ENCODE data around the gene CMTM7.

Gene CMTM7, protein sequence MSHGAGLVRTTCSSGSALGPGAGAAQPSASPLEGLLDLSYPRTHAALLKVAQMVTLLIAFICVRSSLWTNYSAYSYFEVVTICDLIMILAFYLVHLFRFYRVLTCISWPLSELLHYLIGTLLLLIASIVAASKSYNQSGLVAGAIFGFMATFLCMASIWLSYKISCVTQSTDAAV

DNA sequence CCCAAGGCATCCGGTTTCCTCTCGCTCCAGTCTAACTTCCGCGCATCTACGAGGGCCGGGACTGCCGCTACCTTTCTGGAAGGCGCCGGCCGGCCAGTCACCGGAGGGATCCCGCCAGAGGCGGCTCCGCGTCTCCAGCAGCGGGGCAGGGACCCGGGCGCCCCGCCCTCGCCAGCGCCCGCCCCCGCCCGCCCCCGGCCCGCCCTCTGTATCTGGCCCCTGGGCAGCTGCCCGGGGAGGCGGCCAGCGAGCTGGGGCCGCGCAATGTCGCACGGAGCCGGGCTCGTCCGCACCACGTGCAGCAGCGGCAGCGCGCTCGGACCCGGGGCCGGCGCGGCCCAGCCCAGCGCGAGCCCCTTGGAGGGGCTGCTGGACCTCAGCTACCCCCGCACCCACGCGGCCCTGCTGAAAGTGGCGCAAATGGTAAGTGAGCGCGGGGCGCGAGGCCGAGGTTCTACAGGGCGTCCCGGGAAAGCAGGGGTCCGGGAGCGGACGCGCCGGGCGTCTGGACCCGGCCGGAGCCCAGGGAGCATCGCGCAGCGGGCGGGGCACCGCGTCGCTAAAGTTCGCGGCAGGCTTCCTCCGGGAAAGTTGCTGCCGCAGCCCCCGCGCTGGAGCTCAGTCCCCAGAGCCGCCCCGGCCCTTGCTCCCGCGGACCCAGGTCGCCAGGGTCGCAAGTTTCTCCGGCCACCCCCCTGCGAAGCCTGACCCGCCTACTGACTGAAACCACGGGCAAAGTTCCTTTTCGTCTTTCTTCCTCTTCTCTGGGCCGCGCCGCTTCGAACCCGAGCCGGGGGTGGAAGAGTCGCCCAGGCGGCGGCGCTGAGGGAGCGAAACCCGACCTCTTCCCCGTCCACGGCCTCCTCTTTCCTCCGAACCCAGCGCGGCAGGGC lies at the start of gene CMTM7:
Gene CMTM7 (plus strand): TSS at position 211 of the 893 bp plus-strand sequence. CDS start 54 bp downstream, at position 265.
- DNase-seq (ENCODE audit: low spot score) = no peak

DNA sequence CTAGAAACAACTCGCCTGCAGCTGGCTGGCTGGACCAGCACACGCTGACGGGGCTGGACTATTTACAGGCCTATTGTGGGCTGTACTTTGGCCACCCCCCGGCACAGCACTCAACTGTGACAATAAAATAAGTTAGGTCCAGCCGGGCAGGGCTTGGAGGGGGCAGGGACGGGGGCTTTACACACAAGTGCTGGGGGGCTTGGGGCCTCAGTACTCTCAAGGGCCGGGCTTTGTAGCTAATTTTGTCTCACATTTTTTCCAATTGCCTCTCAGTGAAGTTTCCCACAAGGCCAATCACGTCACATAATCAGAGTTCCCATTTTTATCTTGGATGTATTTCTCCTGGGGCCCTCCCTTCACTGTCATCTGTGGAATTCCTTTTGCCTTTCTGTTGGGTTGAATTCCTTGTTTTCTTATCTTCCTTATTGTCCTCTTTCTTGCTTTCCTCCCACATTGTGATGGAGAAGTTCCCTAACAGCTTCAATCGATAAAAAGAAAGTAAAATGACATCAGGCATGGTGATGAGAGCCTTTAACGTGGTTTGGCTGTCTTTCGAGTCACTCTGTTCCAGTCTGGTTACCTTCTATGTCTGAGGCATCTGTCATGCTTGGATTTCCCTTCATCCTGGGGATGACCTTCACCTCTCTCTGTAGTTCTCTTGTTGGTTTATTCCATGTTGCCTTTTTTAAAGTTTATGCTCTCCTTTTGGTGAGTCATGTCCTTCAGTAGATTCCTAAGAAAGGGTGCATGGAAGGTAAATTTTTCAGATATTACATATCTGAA lies 44.1 kb upstream of the CMTM7 start:
- no peak for DNase-seq (ENCODE audit: low spot score)

DNA sequence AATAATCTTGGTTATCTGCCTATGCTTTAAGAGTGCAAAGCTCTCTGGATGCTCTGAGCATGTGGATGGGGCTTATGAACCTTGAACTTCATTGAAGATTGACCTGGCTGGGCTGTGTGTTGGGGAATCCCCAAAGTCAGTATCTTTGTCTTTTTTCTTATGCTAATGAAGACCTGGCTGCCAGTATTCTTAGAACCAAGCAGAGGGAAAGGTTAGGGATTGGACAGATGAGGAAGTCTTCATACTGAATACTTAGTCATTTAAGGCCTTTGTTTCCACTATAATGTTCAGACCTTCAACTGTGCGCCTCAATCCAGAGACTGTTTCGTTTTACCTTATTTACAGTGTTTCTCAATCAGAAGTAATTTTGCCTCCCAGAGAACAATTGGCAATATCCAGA lies 42.5 kb upstream of the CMTM7 start:
- DNase-seq (ENCODE audit: low spot score) = no peak

DNA sequence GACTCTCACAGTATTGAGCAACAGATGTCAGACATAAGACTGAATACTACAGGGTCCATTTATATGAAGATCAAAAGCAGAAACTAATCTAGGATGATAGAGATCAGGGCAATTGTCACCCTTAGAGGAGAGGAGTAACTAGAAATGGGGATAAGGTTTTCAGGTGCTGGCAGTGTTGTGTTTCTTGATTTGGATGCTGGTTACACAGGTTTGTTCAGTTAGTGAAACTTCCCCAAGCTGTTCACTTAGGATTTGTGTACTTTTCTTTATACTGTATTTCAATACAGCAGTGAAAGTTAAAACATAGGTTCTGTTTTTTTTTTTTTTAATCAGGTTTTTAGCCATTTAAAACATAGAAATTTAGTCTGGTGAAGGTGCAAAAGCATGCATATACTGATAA lies 39.1 kb upstream of the CMTM7 start:
- DNase-seq (ENCODE audit: low spot score) = no peak

DNA sequence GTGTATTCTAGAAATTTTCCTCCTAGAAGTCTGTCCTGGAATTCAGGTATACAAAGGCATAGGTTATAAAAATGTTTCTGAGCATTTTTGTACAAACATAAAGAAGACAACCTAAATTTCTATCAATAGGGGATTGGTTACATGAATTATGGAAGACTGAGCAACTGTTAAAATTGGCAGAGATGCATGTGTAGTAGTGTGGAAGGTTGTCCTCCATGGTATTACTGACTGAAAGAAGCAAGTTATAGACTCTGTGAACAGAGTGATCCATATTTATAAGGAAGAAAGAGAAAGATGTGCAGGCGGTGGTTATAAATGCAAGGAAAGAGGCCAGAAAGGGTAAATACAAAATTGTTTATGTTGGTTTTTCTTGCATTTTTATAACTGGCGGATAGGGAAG lies 38.3 kb upstream of the CMTM7 start:
- DNase-seq (ENCODE audit: low spot score) = no peak

DNA sequence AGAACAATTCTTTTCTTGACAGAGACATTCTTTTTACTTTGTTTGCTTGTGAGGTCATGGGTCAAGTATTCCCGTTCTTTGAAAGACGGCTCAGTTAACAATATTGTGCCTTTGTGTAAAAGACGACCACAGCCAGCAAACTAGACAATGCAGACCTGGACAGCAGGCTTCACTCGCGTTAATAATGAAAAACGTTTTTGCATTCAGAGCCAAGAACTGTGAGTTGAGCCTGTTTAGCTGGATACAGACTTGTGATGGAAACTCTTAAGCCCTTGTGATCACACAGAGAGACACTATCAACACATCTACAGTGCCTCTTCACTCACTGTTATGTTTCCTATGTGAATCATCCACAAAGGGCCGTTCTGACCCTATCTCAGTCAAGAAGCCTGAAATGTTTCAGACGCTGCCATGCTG lies 37.3 kb upstream of the CMTM7 start:
- no peak for DNase-seq (ENCODE audit: low spot score)

DNA sequence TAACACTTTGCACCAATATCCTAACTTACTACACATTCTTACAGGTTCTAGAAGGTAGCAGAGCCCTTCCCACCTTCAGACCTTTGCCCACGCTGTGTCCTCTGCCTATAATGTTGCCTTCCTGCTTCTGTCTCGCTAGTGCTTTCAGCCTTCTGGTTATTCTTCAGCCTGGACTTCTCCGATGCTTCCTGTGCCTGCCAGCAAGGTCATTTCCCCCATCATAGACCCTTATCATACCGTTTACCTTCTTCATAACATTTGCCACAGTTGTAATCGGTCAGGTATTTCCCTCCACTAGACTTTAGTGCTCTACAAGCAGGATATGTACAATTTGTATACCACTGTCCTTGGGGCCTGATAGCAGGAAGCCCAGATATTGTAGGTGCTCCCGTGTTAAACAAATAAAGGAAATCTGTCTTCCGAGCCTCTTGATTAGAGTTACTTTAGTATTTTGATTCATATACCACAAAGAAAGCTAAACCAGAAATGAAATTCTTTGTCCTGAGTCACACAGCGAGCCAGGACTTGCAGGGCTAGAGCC lies 35.8 kb upstream of the CMTM7 start:
- DNase-seq (ENCODE audit: low spot score) = no peak

DNA sequence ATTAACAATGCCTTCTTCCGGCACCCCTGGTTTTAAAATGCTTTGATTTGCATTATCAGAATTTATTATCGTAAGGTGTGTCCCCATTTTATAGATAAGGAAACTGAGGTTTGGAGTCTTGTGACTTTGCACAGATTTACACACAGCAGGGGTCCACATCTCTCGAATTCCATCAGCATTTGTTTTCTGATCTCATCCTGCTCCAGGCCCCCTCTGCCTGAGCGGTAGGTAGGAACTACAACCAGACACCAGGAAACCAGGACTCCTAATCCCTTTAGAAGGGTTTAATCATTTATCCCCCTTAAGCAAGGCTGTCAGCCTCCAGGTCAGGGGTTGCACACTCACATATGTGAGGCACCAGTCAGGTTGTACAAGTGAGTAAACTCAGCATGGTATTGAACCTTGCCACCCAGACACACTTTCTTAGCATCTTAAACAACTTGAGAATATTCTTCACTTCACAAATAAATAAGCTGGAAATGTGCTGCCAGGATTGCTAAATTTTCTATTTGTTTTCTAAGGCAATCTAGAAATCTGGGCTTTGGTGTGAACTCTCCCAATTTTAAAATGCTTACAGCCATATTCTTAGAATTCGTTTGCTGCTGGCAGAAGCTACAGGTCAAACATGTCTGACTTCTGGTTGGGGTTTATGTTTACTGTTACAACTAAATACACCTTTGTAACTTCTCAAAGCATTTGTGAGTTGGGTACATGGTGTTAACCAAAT lies 31.7 kb upstream of the CMTM7 start:
- DNase-seq (ENCODE audit: low spot score) = no peak

DNA sequence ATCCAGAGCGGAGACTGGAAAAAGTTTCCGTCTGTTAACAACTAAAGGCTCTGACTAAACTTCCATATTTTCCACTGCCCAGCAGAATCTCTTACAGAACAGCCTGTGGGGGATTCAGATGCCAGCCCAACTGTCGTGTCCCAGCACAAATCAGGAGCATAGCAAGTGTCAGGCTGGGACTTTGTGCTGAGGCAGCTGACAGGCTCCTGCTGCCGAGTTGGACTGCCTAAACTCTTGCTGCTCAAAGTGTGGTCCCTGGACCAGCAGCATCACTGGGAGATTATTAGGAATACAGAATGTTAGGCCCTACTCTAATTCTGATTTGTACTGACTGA lies 31.2 kb upstream of the CMTM7 start:
- DNase-seq (ENCODE audit: low spot score) = no peak

DNA sequence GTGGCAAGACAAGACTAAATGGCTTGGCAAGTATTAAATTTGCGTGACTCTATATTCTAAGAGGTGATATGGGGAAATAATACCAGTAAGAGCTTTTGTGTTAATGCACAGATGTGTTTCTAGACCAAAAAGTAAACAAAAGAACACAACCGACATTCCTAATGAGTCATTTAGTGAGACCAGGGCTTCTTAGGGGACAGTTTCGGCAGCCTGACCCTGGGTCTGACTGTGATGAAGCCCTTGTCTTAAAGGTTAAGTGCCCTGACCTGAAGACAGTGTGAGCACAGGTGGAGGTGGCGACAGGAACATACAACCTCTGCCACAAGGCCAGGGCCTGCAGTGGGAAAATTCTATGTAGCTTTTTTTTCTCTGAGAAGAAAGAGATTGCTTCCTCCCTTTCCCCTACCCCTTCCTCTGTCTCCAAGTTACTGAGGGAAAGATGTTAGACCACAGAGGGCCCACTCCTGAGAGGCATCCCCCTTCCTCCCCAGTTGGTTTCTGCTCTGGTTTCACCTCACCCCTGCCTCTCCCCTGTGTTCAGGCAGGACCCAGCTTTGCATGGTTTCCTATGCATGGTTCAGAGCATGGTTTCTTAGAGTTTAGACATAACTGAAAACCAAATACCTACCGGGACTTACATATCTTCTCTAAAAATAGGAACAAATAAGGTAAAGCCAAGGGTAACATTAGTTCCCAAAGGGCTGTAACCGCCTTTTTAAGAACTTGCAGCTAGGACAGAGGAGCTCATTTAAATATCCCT lies 24.8 kb upstream of the CMTM7 start:
- DNase-seq (ENCODE audit: low spot score) = no peak

DNA sequence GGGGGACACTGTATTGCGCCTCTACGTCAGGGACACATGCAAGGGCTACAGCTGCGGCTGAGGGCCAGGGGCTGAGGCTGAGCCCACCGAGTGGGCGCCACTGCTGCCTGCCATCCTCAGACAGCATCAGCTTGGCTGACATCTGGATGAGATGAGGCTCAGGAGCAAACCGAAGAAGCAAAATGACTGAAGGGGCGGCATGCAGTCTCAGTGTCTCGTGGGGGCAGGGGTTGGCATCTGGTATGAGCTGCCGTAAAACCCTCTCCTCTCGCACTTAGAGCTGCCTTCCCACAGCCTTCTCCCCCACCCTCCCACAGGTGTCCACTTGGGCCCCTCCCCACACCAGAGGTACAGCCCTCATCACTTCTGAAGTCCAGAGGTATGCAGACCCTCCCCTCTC lies 24.2 kb upstream of the CMTM7 start:
- no peak for DNase-seq (ENCODE audit: low spot score)

DNA sequence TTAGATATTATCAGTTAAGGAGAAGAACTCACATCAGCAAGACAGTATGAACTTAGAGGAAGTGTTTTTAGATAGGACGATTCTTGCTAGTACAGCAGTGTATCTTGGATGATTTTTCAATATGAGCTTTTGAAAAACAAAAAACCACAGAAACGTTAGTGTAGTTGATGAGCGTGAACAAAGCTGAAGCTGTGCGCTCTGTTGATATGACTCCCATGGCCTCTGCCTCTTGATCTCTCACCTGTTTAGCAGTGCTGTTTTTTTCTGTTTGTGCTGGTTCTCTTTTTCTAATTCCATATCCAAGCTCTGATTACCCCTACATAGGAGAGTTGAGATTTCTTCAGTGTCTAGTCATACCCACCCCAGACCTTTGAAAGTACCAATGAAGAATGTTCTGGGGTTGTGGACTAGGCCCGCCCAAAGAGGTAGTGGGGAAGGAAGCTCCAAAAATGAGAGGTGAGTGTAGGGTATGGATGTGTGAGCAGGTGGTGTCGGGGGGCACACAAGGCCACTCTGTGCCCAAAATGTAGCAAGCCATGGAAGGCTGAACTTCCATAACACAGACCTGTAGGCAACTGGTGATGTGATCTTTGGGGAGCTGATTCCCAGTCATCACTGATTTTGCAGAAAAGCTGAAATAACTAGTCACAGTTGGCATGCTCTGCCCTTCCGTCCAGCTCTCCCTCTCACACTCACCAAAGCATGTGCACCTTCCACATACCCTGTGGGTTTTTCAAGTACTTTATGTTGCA lies 20.0 kb upstream of the CMTM7 start:
- no peak for DNase-seq (ENCODE audit: low spot score)

DNA sequence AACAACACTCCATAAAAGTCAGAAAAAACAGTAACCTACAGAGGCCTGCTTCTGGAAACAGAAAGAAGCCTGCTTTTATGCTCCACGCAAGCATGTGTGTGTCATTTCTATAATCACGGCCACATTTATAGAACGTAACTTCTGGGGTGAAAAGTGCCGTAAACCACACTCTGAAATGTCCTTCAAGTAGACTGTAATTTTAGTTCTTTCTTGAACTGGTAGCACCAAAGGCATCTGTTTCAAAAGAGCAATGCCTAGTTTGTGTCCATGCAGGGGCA lies 19.5 kb upstream of the CMTM7 start:
- DNase-seq (ENCODE audit: low spot score) = no peak

DNA sequence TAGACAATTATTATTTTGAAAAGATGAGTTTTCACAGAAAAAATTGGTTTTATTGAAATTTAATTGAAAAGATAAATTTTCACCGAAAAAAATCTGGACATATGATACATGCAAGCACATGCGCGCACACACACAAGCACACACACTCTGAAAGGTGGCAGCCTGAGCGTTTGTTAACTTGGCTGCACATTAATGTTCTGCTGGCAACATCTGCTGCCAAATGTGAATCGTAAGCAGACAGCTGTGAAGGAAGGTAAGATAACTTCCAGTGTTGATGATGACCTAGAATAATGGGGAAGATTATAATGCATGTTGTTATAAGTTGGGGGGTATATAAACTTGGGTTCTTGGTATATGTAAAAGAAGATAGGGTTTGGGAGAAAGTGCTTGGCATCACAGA lies 18.4 kb upstream of the CMTM7 start:
- no peak for DNase-seq (ENCODE audit: low spot score)

DNA sequence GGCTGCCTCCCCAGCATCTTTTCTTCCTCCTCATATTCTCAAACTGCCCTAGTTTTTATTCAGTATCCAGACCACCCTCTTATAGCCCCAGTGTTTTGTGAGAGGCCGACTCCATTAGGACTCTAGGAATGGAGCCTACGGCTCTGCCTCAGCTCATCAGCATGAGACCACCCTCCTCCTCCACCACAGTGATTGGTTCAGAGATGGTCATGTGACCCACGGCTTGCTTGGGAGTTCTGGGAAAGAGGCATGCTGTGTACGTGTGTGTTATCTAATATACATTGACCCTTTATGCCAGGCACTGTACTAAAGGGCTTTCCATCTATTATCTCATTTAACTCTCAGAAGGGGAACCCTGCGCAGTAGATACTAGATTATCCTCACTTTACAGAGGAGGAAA lies 17.8 kb upstream of the CMTM7 start:
- no peak for DNase-seq (ENCODE audit: low spot score)

DNA sequence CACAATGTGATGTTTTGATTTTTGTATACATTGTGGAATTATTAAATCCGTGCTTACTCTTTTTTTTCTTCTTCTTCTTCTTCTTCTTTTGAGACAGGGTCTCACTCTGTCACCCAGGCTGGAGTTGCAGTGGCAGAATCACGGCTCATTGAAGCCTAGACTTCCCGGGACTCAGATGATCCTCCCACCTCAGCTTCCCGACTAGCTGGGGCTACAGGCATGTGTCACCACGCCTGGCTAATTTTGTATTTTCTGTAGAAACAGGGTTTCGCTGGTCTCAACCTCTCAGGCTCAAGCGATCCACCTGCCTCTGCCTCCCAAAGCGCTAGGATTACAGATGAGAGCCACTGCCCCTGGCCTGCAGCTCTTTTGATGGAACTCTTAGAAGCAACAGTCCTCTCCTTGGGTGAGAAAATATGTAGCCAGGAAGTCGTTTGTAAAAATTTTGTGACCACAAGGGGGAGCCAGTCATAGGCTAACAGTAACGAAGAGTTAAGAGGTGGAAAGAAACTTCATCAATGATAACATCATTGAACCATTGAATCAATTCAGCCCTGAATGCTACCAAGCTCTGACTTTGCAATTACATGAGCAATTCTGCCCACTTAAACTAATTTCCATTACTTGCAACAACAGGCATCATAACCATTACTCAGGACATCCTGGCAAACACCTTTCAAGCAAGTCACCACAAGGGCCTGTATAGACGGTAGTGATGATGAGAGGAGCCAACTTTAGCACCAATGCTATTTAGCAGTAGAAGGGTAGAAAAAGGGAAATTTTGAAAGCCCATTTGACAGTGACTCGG lies 16.7 kb upstream of the CMTM7 start:
- DNase-seq (ENCODE audit: low spot score) = peak; percentile 62

DNA sequence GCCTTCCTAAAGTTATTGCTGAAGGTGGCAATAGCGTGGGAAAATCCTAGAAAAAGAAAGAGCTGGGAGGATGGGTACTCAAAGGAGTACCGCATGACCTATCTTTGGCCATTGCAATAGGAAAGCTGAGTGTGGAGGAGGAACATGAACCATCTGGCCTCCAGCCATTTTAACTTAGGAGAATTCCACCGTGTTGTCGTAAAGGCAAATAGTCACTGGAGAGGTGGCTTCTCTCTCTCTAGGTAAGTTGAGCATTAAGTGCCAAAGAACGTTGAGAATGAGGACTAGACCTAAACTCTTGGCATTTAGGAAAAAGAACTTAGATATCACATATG lies 16.1 kb upstream of the CMTM7 start:
- no peak for DNase-seq (ENCODE audit: low spot score)

DNA sequence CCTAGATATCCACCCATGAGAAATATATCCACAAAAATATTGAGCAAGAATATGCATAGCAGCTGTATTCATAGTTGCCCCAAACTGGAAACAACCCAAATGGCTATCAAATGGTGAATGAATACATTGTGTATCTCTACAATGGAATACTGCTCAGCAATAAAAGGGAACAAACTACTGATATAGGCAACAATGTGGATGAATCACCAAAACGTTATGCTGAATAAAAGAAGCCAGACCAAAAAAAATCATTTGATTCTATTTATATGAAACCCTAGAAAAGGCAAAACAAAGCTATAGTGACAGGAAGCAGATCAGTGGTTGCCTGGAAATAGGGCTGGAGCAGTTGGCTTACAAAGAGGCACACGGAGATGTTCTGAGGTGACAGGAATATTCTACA lies 15.5 kb upstream of the CMTM7 start:
- no peak for DNase-seq (ENCODE audit: low spot score)

DNA sequence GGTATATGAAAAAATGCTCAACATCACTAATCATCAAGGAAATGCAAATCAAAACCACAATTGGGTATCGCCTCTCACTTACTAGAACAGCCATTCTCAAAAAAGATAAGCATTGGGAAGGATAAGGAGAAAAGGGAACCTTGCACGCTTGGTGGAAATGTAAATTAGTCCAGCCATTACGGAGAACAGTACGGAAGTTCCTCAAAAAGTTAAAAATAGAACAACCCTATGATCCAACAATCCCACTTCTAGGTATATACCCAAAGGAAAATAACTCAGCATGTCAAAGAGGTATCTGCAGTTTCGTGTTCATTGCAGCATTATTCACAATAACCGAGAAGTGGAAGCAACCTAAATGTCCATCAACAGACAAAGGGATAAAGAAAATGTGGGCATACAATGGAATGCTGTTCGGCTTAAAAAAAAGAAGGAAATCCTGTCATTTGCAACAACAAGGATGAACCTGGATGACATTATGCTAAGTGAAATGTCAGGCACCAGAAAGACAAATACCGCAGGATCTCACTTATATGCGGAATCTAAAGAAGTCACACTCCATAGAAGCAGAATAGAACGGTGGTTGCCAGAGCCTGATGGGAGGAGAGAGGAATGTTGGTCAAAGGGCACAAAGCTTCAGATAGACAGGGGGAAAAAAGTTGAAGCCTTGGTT lies 11.7 kb upstream of the CMTM7 start:
- no peak for DNase-seq (ENCODE audit: low spot score)

DNA sequence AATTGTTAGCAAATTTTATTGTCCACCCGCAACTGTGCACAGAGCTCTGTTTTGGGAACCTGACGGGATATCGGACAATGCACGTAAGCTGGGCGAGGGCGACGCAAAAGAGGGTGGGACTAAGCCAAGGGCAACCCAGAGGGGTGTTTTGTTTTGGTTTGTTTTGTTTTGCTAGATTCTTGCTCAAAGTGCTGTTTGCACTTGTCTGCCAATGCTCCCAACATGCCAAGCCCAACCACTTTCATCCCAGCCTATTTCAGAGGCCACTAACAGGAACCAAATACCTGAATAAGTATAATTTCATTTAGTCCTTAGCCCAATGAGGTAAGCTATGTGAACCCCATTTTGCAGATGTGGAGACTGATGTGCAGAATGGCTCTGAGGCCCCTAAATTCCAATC lies 9.7 kb upstream of the CMTM7 start:
- DNase-seq (ENCODE audit: low spot score) = no peak
